ENCODE data around the gene SNX2. TPM values are rescaled to one million over a fixed set of nuclear protein-coding genes. Genes with fewer than 3 reads are reported as not detected.
A peak's percentile ranks its signal among the peaks of the same experiment; 100 is the strongest.

Gene SNX2
- total and polyA plus RNA-seq, 8 donors, result 11.4 to 42.9 (median 30.2) TPM

DNA sequence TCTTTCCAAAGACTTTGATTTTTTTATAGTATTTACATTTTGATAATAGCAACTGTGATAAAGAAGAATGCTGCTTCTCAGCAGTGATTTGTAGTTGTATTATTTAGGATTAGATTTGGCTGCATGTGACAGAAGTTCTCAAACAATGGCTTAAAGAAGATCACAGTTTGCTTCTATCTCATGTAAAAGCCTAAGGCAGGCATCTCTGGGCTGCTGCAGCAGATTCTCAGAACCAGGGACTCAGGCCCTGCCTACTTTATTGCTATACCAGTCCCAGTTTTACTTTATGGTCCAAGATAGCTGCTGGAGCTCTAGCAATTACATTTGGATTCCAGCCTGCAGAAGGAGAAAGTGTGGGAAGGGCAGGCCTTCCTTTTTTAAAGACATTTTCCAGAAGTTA, 8.8 kb upstream of the SNX2 start:
- Histone ChIP-seq H3K27ac (no peak overlapping the region), H3K36me3 (no peaks in the 10 kb centered on the region), H3K9me3 (no peaks in the 10 kb centered on the region), H3K27me3 (no peaks in the 10 kb centered on the region), H3K4me3 (no peak overlapping the region), H3K4me1 (no peaks in the 10 kb centered on the region)
- TF ChIP-seq CTCF (IDR thresholded peaks at IDR 0.05), result no peak
- no peak for ATAC-seq
- intact Hi-C loops (cut with DNase I), result no loop called here
- DNase-seq, result no peak
- FAIRE-seq, result no peak

GRCh38 chr5:122770477-122770876, 4.4 kb upstream of the SNX2 start:
- ATAC-seq (no peak), DNase-seq (no peak), FAIRE-seq (no peak)
- intact Hi-C loops (cut with DNase I), result no loop called here
- 64 to 75% methylated on average over 3 of the region's 3 CpGs for WGBS, 2 donors
- H3K27ac ChIP-seq, result no peak overlapping the region
- H3K9me3 ChIP-seq, result no peaks in the 10 kb centered on the region
- no peak overlapping the region for H3K4me3 ChIP-seq
- no peak for TF ChIP-seq CTCF (IDR thresholded peaks at IDR 0.05)
- H3K4me1 ChIP-seq, result no peaks in the 10 kb centered on the region
- H3K27me3 ChIP-seq, result no peaks in the 10 kb centered on the region
- H3K36me3 ChIP-seq, result no peaks in the 10 kb centered on the region

DNA sequence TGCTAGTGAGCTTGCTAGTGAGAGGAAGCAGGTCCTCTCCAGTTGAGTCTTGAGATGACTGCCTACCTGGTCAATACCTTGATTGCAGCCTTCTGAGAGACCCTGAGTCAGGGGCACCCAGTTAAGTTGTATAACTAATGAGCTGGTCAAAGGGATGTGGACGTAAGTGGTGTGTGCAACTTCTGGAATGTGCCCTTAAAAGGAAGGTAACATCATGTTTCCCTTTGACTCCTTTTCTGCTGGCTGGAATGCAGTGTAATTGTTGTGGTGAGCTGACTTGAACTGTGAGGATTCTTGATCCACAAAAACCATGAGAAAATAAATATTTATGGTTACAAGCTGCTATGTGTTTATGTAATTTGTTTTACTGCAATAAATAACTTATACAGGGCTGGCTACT, 2.4 kb upstream of the SNX2 start:
- DNase-seq (no peak), FAIRE-seq (no peak), ATAC-seq (no peak)
- Histone ChIP-seq H3K9me3 (no peaks in the 10 kb centered on the region), H3K4me3 (no peak overlapping the region), H3K36me3 (no peaks in the 10 kb centered on the region), H3K4me1 (peaks cover 0 to 8% (median 6%) of the 10 kb centered on the region in 3 donors), H3K27me3 (no peaks in the 10 kb centered on the region), H3K27ac (no peak overlapping the region)
- WGBS, 2 donors, result 58 to 74% methylated on average over 1 of the region's 1 CpG
- no peak for TF ChIP-seq CTCF (IDR thresholded peaks at IDR 0.05)
- intact Hi-C loops (cut with DNase I), result no loop called here

DNA sequence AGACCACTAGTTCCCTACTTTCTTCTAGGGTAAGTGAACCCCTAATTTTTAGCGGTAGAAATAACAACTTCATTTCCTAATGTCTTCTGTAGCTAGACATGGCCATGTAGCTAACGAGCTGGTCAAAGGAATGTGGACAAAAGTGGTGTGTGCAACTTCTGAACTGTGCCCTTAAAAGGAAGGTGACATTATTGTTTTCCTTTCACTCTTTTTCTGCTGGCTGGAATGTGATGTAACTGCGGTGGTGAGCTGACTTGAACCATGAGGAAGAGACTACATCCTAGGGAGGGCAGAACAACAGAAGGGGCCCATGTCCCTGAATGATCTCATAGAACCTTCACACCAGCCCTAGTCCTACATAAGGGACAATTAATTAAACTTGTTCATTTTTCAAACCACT, 1.3 kb upstream of the SNX2 start:
- intact Hi-C loops (cut with DNase I), result no loop called here
- no peak overlapping the region for H3K4me3 ChIP-seq
- 26 to 64% methylated on average over 3 of the region's 3 CpGs for WGBS, 2 donors
- FAIRE-seq (no peak), DNase-seq (no peak), ATAC-seq (no peak)
- TF ChIP-seq CTCF (IDR thresholded peaks at IDR 0.05), result no peak
- H3K27me3 ChIP-seq, result no peaks in the 10 kb centered on the region
- H3K27ac ChIP-seq, result no peak overlapping the region
- H3K4me1 ChIP-seq, result peaks cover 0 to 14% (median 10%) of the 10 kb centered on the region in 3 donors
- no peaks in the 10 kb centered on the region for H3K36me3 ChIP-seq
- no peaks in the 10 kb centered on the region for H3K9me3 ChIP-seq

- Histone ChIP-seq H3K4me3 (peak overlapping the region in 3 of 4 donors; percentile 79 to 88 (median 87)), H3K27me3 (no peaks in the 10 kb centered on the region), H3K9me3 (no peaks in the 10 kb centered on the region), H3K27ac (peak overlapping the region in 2 of 4 donors; percentile 83 to 87), H3K36me3 (no peaks in the 10 kb centered on the region), H3K4me1 (peaks cover 0 to 18% (median 10%) of the 10 kb centered on the region in 3 donors)
- FAIRE-seq (no peak), DNase-seq (no peak), ATAC-seq (peak in 3 of 4 donors; percentile 40 to 51 (median 45))
- TF ChIP-seq CTCF (IDR thresholded peaks at IDR 0.05), result no peak
- WGBS, 2 donors, result 15 to 20% methylated on average over 8 of the region's 8 CpGs
- intact Hi-C loops (cut with DNase I), result no loop called here
Measured at GRCh38 chr5:122774519-122774860, 390 bp upstream of the SNX2 start.
